ENCODE results near the gene KDM2B. TPM values are rescaled to one million over a fixed set of nuclear protein-coding genes. Genes with fewer than 3 reads are reported as not detected.

KDM2B gene
- total RNA-seq, 2 experiments from 2014 or later = 66.2 to 72.7 TPM

GRCh38 chr12:121530600-121531355 is 50.0 kb downstream of the KDM2B start:
- peak; percentile 80 for DNase-seq
- peak overlapping the region; percentile 85 for H3K27ac Mint-ChIP-seq
- peaks cover 47% of the 10 kb centered on the region for H3K4me1 Mint-ChIP-seq
- POLR2A ChIA-PET = no interaction called here
- CTCF ChIA-PET = interaction anchor here (1.2 to 1.6 kb wide), 2 partner anchors 22 to 37 kb away, joined by 3 to 7 read pairs; no protein-coding TSS in a partner anchor
- H3K36me3 Mint-ChIP-seq (ENCODE audit: low read depth) = peaks cover 38% of the 10 kb centered on the region
- H3K9me3 Mint-ChIP-seq = no peaks in the 10 kb centered on the region
- H3K27me3 Mint-ChIP-seq = no peaks in the 10 kb centered on the region
- no peak overlapping the region for H3K4me3 Mint-ChIP-seq

- Mint-ChIP-seq H3K9me3 (no peaks in the 10 kb centered on the region), H3K36me3 (ENCODE audit: low read depth) (peaks cover 36% of the 10 kb centered on the region), H3K27me3 (no peaks in the 10 kb centered on the region), H3K4me1 (peaks cover 33% of the 10 kb centered on the region), H3K27ac (peak overlapping the region; percentile 22), H3K4me3 (no peak overlapping the region)
- CTCF ChIA-PET = interaction anchor here (0.7 to 1.1 kb wide), 2 partner anchors 21 to 689 kb away, joined by 3 read pairs; no protein-coding TSS in a partner anchor
- DNase-seq = no peak
- POLR2A ChIA-PET = no interaction called here
Observed at GRCh38 chr12:121529184-121529583, 51.6 kb downstream of the KDM2B start.

GRCh38 chr12:121525411-121525810 is 55.4 kb downstream of the KDM2B start:
- H3K4me1 Mint-ChIP-seq = peaks cover 15% of the 10 kb centered on the region
- no peaks in the 10 kb centered on the region for H3K27me3 Mint-ChIP-seq
- no peak overlapping the region for H3K4me3 Mint-ChIP-seq
- CTCF ChIA-PET = interaction anchor here (1.2 to 1.5 kb wide), 2 partner anchors 11 to 28 kb away, joined by 3 to 6 read pairs; no protein-coding TSS in a partner anchor
- H3K27ac Mint-ChIP-seq = no peak overlapping the region
- DNase-seq = no peak
- POLR2A ChIA-PET = no interaction called here
- H3K9me3 Mint-ChIP-seq = no peaks in the 10 kb centered on the region
- H3K36me3 Mint-ChIP-seq (ENCODE audit: low read depth) = peaks cover 6% of the 10 kb centered on the region

GRCh38 chr12:121524196-121524916 is 56.5 kb downstream of the KDM2B start:
- no peak overlapping the region for H3K4me3 Mint-ChIP-seq
- H3K27ac Mint-ChIP-seq = peak overlapping the region; percentile 50
- peaks cover 7% of the 10 kb centered on the region for H3K36me3 Mint-ChIP-seq (ENCODE audit: low read depth)
- no peak for DNase-seq
- peaks cover 8% of the 10 kb centered on the region for H3K4me1 Mint-ChIP-seq
- H3K9me3 Mint-ChIP-seq = no peaks in the 10 kb centered on the region
- ChIA-PET POLR2A (no interaction called here), CTCF (interaction anchor here (0.6 kb wide), 1 partner anchor 65 kb away, joined by 4 read pairs; no protein-coding TSS in a partner anchor)
- H3K27me3 Mint-ChIP-seq = no peaks in the 10 kb centered on the region

GRCh38 chr12:121523741-121524140 is 57.1 kb downstream of the KDM2B start:
- ChIA-PET CTCF (interaction anchor here (0.5 to 0.6 kb wide), 2 partner anchors 66 to 744 kb away, joined by 3 to 4 read pairs; no protein-coding TSS in a partner anchor), POLR2A (no interaction called here)
- H3K4me1 Mint-ChIP-seq = peaks cover 2% of the 10 kb centered on the region
- no peak overlapping the region for H3K4me3 Mint-ChIP-seq
- H3K36me3 Mint-ChIP-seq (ENCODE audit: low read depth) = peaks cover 5% of the 10 kb centered on the region
- no peaks in the 10 kb centered on the region for H3K9me3 Mint-ChIP-seq
- H3K27ac Mint-ChIP-seq = peak overlapping the region; percentile 50
- H3K27me3 Mint-ChIP-seq = no peaks in the 10 kb centered on the region
- no peak for DNase-seq

GRCh38 chr12:121522971-121523370 is 57.9 kb downstream of the KDM2B start:
- no peak for DNase-seq
- H3K27ac Mint-ChIP-seq = no peak overlapping the region
- ChIA-PET CTCF (no interaction called here), POLR2A (no interaction called here)
- H3K36me3 Mint-ChIP-seq (ENCODE audit: low read depth) = peaks cover 4% of the 10 kb centered on the region
- H3K4me3 Mint-ChIP-seq = no peak overlapping the region
- no peaks in the 10 kb centered on the region for H3K9me3 Mint-ChIP-seq
- no peaks in the 10 kb centered on the region for H3K27me3 Mint-ChIP-seq
- peaks cover 2% of the 10 kb centered on the region for H3K4me1 Mint-ChIP-seq

GRCh38 chr12:121520586-121521086 is 60.2 kb downstream of the KDM2B start:
- CTCF ChIA-PET = interaction anchor here (0.6 to 1.7 kb wide), 2 partner anchors 19 to 161 kb away, joined by 3 to 5 read pairs; no protein-coding TSS in a partner anchor
- peaks cover 8% of the 10 kb centered on the region for H3K36me3 Mint-ChIP-seq (ENCODE audit: low read depth)
- H3K9me3 Mint-ChIP-seq = no peaks in the 10 kb centered on the region
- H3K27ac Mint-ChIP-seq = no peak overlapping the region
- H3K27me3 Mint-ChIP-seq = no peaks in the 10 kb centered on the region
- H3K4me3 Mint-ChIP-seq = no peak overlapping the region
- no peak for DNase-seq
- POLR2A ChIA-PET = no interaction called here
- peaks cover 3% of the 10 kb centered on the region for H3K4me1 Mint-ChIP-seq

GRCh38 chr12:121520119-121520518 is 60.7 kb downstream of the KDM2B start:
- ChIA-PET POLR2A (no interaction called here), CTCF (no interaction called here)
- Mint-ChIP-seq H3K36me3 (ENCODE audit: low read depth) (peaks cover 8% of the 10 kb centered on the region), H3K27ac (no peak overlapping the region), H3K9me3 (no peaks in the 10 kb centered on the region), H3K4me3 (no peak overlapping the region), H3K4me1 (peaks cover 6% of the 10 kb centered on the region), H3K27me3 (no peaks in the 10 kb centered on the region)
- DNase-seq = no peak

GRCh38 chr12:121519227-121519626 is 61.6 kb downstream of the KDM2B start:
- Mint-ChIP-seq H3K9me3 (no peaks in the 10 kb centered on the region), H3K27ac (no peak overlapping the region), H3K4me3 (no peak overlapping the region), H3K4me1 (peaks cover 7% of the 10 kb centered on the region), H3K36me3 (ENCODE audit: low read depth) (peaks cover 8% of the 10 kb centered on the region), H3K27me3 (no peaks in the 10 kb centered on the region)
- no peak for DNase-seq
- POLR2A ChIA-PET = no interaction called here
- CTCF ChIA-PET = no interaction called here

GRCh38 chr12:121518656-121519055 is 62.2 kb downstream of the KDM2B start:
- Mint-ChIP-seq H3K9me3 (no peaks in the 10 kb centered on the region), H3K4me1 (peaks cover 10% of the 10 kb centered on the region), H3K36me3 (ENCODE audit: low read depth) (peaks cover 8% of the 10 kb centered on the region), H3K27me3 (no peaks in the 10 kb centered on the region), H3K27ac (no peak overlapping the region), H3K4me3 (no peak overlapping the region)
- ChIA-PET CTCF (interaction anchor here (1.2 kb wide), 1 partner anchor 150 kb away, joined by 3 read pairs; no protein-coding TSS in a partner anchor), POLR2A (no interaction called here)
- no peak for DNase-seq

GRCh38 chr12:121516437-121517011 is 64.3 kb downstream of the KDM2B start:
- no peak overlapping the region for H3K27ac Mint-ChIP-seq
- POLR2A ChIA-PET = no interaction called here

GRCh38 chr12:121515615-121516014 is 65.2 kb downstream of the KDM2B start:
- peak overlapping the region; percentile 20 for H3K27ac Mint-ChIP-seq
- POLR2A ChIA-PET = no interaction called here
- peaks cover 10% of the 10 kb centered on the region for H3K36me3 Mint-ChIP-seq (ENCODE audit: low read depth)
- H3K9me3 Mint-ChIP-seq = no peaks in the 10 kb centered on the region
- no peak for DNase-seq
- no peaks in the 10 kb centered on the region for H3K27me3 Mint-ChIP-seq
- no peak overlapping the region for H3K4me3 Mint-ChIP-seq
- CTCF ChIA-PET = no interaction called here
- peaks cover 8% of the 10 kb centered on the region for H3K4me1 Mint-ChIP-seq

More at GRCh38 chr12:121516437-121517011, 64.3 kb downstream of the KDM2B start:
- DNase-seq = no peak
- Mint-ChIP-seq H3K4me1 (peaks cover 9% of the 10 kb centered on the region), H3K27me3 (no peaks in the 10 kb centered on the region), H3K36me3 (ENCODE audit: low read depth) (peaks cover 10% of the 10 kb centered on the region), H3K9me3 (no peaks in the 10 kb centered on the region), H3K4me3 (no peak overlapping the region)
- CTCF ChIA-PET = no interaction called here
